Testis (tissue), 3 donors: Measurements from ENCODE around the gene MRPL28. TPM values are rescaled to one million over a fixed set of nuclear protein-coding genes. Genes with fewer than 3 reads are reported as not detected.
A peak's percentile ranks its signal among the peaks of the same experiment; 100 is the strongest.

Experiments used
- DNase-seq: peaks from one replicate; pipeline ENCODE4 v3.0.0-alpha.2; 2019
- H3K27ac ChIP-seq, 2 donors: fragments of 200-600 bp; sonication (generic); one replicate each; pipeline ENCODE4 v1.5.1; 2019
- H3K27me3 ChIP-seq: fragments of 200-600 bp; sonication (generic); one replicate; pipeline ENCODE4 v1.5.1; 2019
- H3K36me3 ChIP-seq: fragments of 200-600 bp; sonication (generic); one replicate; pipeline ENCODE4 v1.5.1; 2017; ENCODE audit warnings: low read depth; ENCODE audit errors: missing control alignments
- H3K4me1 ChIP-seq: fragments of 200-600 bp; sonication (generic); one replicate; pipeline ENCODE4 v1.5.1; 2019
- H3K4me3 ChIP-seq, 2 donors: fragments of 200-600 bp; sonication (generic); one replicate each; pipeline ENCODE4 v1.5.1; 2017 to 2019
- H3K9me3 ChIP-seq: fragments of 200-600 bp; sonication (generic); one replicate; pipeline ENCODE4 v1.5.1; 2017
- POLR2A ChIP-seq: fragments of 450-650 bp; IDR thresholded peaks from one replicate; pipeline ENCODE4 v1.6.1; 2017; ENCODE audit warnings: antibody characterized with exemption, mild to moderate bottlenecking, moderate library complexity
- WGBS, 2 donors: methylation state at CpG; one replicate each; pipeline ENCODE4 v1.1.5; 2018; 5-methylcytosine and 5-hydroxymethylcytosine counted together
- intact Hi-C: fragments of 100-400 bp; cut with DNase I; formaldehyde crosslinking; loops from one replicate; pipeline ENCODE4 v1.15.1; 2023; ENCODE audit warnings: low total_unique reads
- polyA plus RNA-seq: library from polyadenylated mRNA; stranded (reverse); fragments of 350-450 nt; fragmentation: Illumina TruSeq; extraction: RNeasy Lipid Tissue Mini Kit (QIAGEN cat#74804); gene quantifications from one replicate; pipeline ENCODE4 v1.2.3, GENCODE V29; 2014; ENCODE audit warnings: low read depth, low replicate concordance; ENCODE audit not compliant: insufficient read depth
- total RNA-seq, 2 donors: library from RNA; depleted of rRNA; stranded (reverse); fragments of >200 nt; gene quantifications; one replicate each; pipeline ENCODE4 v1.2.3, GENCODE V29; 2016
- TF ChIP-seq, protein P1 (sequence below), 3 experiments: fragments of 450-650 bp in 2 of 3; fragments of 200-600 bp in 1 of 3; sonication (generic) in 1 of 3; IDR thresholded peaks; one replicate each; pipeline ENCODE4 v1.5.1; 2016 to 2019; ENCODE audit warnings: antibody characterized with exemption in 3 of 3, mild to moderate bottlenecking in 2 of 3, moderate library complexity in 1 of 3

Gene MRPL28
- total and polyA plus RNA-seq, 3 donors from 2014 or later = 108 to 161 (median 119) TPM

GRCh38 chr16:381789-382717, 11.7 kb upstream of the MRPL28 start, which contains the start of gene PGAP6:
Gene PGAP6 (minus strand): TSS chr16:381978. CDS start chr16:381821, 157 bp downstream.
- intact Hi-C loops = no loop called here
- peak; percentile 67 for DNase-seq
- H3K4me1 ChIP-seq = peaks cover 41% of the 10 kb centered on the region
- TF ChIP-seq, protein P1, sequence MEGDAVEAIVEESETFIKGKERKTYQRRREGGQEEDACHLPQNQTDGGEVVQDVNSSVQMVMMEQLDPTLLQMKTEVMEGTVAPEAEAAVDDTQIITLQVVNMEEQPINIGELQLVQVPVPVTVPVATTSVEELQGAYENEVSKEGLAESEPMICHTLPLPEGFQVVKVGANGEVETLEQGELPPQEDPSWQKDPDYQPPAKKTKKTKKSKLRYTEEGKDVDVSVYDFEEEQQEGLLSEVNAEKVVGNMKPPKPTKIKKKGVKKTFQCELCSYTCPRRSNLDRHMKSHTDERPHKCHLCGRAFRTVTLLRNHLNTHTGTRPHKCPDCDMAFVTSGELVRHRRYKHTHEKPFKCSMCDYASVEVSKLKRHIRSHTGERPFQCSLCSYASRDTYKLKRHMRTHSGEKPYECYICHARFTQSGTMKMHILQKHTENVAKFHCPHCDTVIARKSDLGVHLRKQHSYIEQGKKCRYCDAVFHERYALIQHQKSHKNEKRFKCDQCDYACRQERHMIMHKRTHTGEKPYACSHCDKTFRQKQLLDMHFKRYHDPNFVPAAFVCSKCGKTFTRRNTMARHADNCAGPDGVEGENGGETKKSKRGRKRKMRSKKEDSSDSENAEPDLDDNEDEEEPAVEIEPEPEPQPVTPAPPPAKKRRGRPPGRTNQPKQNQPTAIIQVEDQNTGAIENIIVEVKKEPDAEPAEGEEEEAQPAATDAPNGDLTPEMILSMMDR (IDR thresholded peaks at IDR 0.05) = no peak
- TF ChIP-seq POLR2A = no peak
- no peaks in the 10 kb centered on the region for H3K36me3 ChIP-seq
- H3K27ac ChIP-seq = peak within 1 kb of the TSS; percentile 74 to 82
- no peaks in the 10 kb centered on the region for H3K27me3 ChIP-seq
- WGBS, 2 donors = 1% methylated on average over 11 to 82 of the region's 123 CpGs
- peak within 1 kb of the TSS; percentile 71 to 85 for H3K4me3 ChIP-seq
- no peaks in the 10 kb centered on the region for H3K9me3 ChIP-seq

- H3K4me1 ChIP-seq = peaks cover 35% of the 10 kb centered on the region
- no peaks in the 10 kb centered on the region for H3K9me3 ChIP-seq
- 1 to 2% methylated on average over 18 to 28 of the region's 73 CpGs for WGBS, 2 donors
- no peak for TF ChIP-seq POLR2A
- TF ChIP-seq, protein P1 (IDR thresholded peaks at IDR 0.05) = no peak
- DNase-seq = no peak
- no peaks in the 10 kb centered on the region for H3K27me3 ChIP-seq
- H3K36me3 ChIP-seq = no peaks in the 10 kb centered on the region
- peak overlapping the region; percentile 59 to 68 for H3K27ac ChIP-seq
- H3K4me3 ChIP-seq = peak overlapping the region; percentile 71 to 83
- intact Hi-C loops = no loop called here
Measured at GRCh38 chr16:381012-381788, 10.9 kb upstream of the MRPL28 start.

DNA sequence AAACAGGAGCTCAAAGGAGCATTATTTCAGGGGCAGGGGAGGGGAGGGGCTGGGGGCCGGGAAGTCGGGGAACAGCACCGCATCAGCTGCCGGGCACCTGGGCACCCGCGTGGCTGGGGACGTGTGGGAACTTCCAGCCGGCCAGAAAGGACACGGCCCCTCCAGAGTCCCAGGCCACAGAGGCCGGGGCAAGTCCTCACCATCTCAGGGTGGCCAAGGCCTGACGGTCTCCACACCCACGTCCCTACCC, 10.3 kb upstream of the MRPL28 start:
- TF ChIP-seq, protein P1 (IDR thresholded peaks at IDR 0.05) = no peak
- no peak for TF ChIP-seq POLR2A
- Histone ChIP-seq H3K4me1 (peaks cover 35% of the 10 kb centered on the region), H3K4me3 (peak overlapping the region; percentile 71 to 83), H3K27ac (peak overlapping the region; percentile 59 to 68), H3K36me3 (no peaks in the 10 kb centered on the region), H3K27me3 (no peaks in the 10 kb centered on the region), H3K9me3 (no peaks in the 10 kb centered on the region)
- WGBS, 2 donors = 9% methylated on average over 12 of the region's 12 CpGs; no CpG with 5 or more reads in 1 of the 2 donors
- no peak for DNase-seq
- intact Hi-C loops = no loop called here

DNA sequence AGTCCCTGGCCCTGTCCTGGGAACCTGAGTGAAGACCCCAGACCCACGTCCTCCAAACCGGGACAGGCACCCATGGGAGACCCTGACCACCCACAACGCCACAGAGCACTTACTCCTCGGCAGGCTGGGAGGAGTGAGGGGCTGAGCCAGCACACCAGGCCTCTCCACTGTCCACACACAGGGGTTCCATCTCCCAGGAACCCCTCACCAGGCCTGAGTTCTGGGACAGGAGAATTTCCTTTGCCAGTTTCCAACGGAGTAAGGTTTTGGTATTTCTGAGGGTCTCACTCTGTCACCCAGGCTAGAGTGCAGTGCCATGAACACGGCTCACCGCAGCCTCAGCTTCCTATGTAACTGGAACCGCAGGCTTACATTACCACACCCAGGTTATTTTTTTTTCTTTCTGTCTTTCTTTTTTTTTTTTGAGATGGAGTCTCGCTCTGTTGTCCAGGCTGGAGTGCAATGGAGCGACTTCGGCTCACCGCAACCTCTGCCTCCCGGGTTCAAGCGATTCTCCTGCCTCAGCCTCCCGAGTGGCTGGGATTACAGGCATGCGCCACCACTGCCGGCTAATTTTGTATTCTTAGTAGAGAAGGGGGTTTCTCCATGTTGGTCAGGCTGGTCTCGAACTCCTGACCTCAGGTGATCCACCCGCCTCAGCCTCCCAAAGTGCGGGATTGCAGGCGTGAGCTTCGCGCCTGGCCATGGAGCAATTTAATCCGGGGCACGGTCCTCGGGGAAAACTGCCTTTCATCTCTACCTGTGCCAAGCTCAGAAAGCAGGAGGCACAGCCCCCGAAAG, 9.8 kb upstream of the MRPL28 start:
- H3K4me3 ChIP-seq = peak overlapping the region in 1 of 2 donors; percentile 83
- TF ChIP-seq POLR2A = no peak
- TF ChIP-seq, protein P1 (IDR thresholded peaks at IDR 0.05) = no peak
- peaks cover 35% of the 10 kb centered on the region for H3K4me1 ChIP-seq
- 73 to 78% methylated on average over 22 to 27 of the region's 27 CpGs for WGBS, 2 donors
- no peaks in the 10 kb centered on the region for H3K9me3 ChIP-seq
- no peak for DNase-seq
- H3K27me3 ChIP-seq = no peaks in the 10 kb centered on the region
- H3K36me3 ChIP-seq = no peaks in the 10 kb centered on the region
- peak overlapping the region; percentile 41 to 68 for H3K27ac ChIP-seq
- intact Hi-C loops = no loop called here
